Epithelial cell of prostate (primary cell): Measurements from ENCODE around the gene AP3S2.
A peak's percentile ranks its signal among the peaks of the same experiment; 100 is the strongest.
"Not testable (repeated sequence)": the region's sequence is repeated elsewhere in the genome, so short reads cannot be mapped to it uniquely, and the experiment has no call there.

Experiments used
- DNase-seq: peaks from one replicate; pipeline ENCODE4 v3.0.0-alpha.2; 2011; ENCODE audit warnings: low read depth, low spot score
- H3K27ac ChIP-seq: fragments of 450-650 bp; 2 replicates; pipeline ENCODE4 v1.5.1; 2017; ENCODE audit warnings: mild to moderate bottlenecking

AP3S2 gene

DNA sequence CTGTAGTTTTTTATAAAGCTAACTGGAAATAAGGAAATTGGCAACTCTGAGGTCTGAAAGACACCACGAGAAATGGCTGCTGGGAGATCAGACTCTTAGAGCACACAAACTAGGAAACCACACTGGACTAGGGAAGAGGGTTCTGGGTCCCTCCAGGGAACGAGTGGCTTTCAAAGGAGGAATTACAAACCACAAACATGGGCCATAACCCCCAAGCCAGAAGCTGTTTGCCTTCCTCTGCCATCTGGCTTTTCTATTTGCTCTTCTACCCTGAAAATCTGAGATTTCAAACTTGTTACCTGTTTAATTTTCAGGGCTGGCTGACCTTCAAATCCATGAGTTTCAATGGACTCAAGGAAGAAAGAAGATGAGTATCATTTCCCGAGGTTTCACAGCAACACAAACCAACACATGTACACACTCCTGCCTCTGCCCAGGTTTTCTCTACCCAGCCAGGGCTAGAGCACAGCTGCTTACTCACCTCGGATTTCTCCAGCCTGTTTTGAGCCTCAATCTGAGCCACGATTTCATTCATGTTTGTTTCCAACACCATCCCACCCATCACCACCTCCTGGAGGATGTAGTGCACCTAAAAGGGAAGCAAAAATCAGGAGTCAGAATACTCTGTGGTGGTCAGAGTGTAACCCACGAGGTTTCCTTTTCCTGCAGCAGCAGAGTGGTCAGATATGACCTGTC lies 56.5 kb downstream of the AP3S2 start:
- peak overlapping the region; percentile 83 for H3K27ac ChIP-seq
- DNase-seq: no peak

DNA sequence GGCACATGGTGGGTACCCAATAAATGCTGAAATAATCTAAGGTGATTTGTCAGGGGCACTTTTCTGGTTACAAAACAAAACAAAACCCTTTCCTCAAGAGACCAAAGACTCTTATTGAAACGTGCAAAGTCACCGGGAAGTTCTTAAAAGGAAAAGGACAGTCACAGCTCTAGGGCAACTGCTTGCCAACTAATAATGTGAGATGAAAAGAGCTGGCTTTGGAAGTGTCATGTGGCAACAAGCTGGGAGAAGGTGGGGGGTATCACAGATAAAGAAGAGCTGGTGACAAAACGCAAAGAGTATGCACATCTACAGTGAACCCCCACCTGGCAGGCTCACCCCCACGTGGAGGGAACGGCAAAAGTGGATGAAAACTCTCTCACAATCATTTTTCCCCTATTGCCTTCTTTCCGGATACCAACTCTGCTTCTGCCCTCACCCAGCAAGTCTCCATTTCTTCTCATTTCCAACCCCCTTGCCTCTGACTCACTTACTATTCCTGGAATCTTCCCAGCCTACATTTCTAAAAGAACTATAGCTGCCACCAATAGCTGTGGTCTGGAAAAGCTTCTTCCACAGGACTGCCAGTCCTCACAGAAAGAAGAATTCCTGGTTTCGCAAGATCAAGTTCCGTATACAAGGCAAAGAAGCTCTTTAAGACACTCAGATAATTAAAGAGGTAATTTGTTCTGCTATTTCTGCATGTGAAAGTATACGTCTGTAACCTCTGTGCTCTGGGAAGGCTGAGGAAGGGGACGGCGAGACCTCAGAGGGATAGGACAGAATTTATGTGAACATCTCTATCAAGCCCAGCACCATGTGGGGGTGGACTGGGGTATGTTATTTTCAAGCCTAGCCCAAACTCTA lies 57.3 kb downstream of the AP3S2 start:
- peak overlapping the region; percentile 83 for H3K27ac ChIP-seq
- DNase-seq: no peak

DNA sequence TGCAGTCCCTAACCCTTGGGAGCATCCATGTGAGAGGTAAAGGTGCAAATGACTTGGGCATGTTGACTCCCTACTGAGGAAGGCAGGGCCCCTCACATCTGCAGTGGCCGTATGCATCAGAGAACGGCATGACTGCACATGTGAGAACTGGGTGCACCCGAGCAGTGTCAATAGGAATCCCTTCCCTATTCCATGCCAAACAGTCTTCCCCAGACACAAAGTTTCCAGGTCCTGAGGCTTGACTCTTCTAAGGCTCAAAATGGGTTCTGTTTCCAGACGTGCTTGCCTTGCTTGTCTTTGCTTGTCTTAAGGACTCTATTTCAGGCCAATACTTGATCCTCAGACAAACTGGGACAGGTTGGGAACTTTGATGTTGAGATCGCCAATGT lies 58.6 kb downstream of the AP3S2 start:
- no peak for DNase-seq
- H3K27ac ChIP-seq: peak overlapping the region; percentile 83

- H3K27ac ChIP-seq: peak overlapping the region; percentile 83
- not testable (repeated sequence) for DNase-seq
Observed at GRCh38 chr15:89834465-89835175, 59.2 kb downstream of the AP3S2 start.

DNA sequence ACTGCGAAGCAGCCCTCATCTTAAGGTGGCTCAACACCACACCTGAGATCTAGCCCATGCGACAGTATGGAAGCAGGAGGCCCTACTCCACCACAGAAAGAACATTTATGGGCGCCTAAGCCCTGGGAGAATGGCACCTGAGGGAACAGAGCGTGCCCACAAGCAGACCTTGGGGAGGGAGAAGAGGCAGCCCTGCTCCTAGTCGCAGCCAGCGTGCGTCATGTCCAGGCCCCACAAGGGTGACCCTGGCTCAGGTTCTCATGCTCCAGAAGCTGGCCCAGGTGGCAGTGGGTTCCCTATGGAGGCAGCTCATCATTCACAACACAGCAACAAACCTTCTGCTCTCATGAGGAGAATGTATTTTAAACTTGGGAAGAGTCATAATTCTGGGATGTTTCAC lies 59.8 kb downstream of the AP3S2 start:
- DNase-seq: no peak
- no peak overlapping the region for H3K27ac ChIP-seq

GRCh38 chr15:89830639-89831038 lies 63.2 kb downstream of the AP3S2 start:
- DNase-seq: no peak

GRCh38 chr15:89829616-89830440 lies 64.0 kb downstream of the AP3S2 start:
- H3K27ac ChIP-seq: no peak overlapping the region
- DNase-seq: no peak

More at GRCh38 chr15:89830639-89831038, 63.2 kb downstream of the AP3S2 start:
- H3K27ac ChIP-seq: no peak overlapping the region

DNA sequence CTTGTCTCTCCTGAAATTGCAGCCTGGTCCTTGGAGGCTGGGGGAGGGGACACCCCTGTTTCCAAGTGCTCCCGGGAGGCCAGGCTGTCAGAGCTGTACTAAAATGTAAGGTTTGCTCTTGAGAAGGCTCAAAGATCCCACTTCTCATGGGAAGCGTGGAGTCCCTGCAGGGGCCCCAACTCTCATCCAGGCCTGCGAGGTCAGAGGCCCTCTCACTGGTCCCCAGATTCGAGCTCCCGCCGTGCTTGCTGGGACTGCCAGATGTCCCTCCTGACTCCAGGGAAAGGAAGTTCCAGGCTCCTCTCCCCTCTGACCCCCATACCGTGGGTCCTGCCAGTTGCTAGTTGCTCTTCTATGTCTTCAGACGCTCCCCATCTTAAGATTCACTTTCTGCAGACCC lies 64.6 kb downstream of the AP3S2 start:
- no peak overlapping the region for H3K27ac ChIP-seq

GRCh38 chr15:89828281-89829145 lies 65.3 kb downstream of the AP3S2 start:
- peak overlapping the region; percentile 19 for H3K27ac ChIP-seq

More for the DNA sequence above, 64.6 kb downstream of the AP3S2 start:
- no peak for DNase-seq

GRCh38 chr15:89827829-89828228 lies 66.0 kb downstream of the AP3S2 start:
- peak overlapping the region; percentile 19 for H3K27ac ChIP-seq
- DNase-seq: no peak

More at GRCh38 chr15:89828281-89829145, 65.3 kb downstream of the AP3S2 start:
- no peak for DNase-seq

DNA sequence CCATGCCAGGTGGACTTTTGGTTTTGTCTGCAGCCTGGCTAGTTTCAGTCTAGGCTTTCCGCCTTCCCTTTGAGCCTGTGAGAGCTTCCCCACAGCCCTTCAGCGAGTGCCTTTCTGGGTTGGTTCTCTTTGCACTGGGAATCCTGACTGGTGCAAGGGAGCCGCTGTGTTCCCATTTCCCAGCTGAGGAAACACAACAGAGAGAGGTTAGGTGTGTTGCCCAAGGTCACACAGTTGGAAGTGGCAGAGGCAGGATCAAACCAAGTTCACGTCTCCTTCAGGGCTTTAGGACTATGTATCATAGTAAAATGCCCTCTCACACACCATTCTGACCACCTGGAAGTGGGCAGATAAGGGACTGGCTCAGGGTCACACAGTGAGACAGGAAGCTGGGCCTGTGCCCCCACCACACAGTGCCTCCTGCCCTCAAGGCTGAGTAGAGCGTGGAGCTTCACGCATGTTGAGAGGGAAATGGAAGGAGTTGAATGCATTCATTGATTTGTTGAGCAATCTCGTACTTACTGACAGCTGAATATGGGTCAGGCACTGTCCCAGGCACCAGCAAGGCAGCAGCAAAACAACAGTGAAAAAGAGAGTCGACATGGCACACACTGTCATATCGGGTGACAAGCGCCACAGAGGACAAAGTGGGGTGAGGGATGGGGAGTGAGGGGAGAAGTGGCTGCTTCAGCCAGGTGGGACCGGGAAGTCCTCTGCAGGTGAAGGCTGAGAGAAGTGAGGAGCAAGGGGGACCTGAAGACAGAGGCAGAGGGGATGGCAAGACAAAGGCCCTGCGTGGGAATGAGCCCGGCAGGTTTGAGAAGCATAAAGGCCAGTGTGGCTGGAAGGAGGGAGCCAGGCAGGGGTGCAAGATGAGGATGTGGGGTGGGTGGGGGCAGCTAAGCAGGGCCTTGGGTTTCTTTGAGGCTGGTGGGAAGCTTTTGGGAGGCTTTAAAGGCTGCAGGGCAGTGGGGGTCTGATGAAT lies 66.8 kb downstream of the AP3S2 start:
- DNase-seq: no peak
- H3K27ac ChIP-seq: no peak overlapping the region

GRCh38 chr15:89825271-89825940 lies 68.4 kb downstream of the AP3S2 start:
- DNase-seq: no peak
- no peak overlapping the region for H3K27ac ChIP-seq

DNA sequence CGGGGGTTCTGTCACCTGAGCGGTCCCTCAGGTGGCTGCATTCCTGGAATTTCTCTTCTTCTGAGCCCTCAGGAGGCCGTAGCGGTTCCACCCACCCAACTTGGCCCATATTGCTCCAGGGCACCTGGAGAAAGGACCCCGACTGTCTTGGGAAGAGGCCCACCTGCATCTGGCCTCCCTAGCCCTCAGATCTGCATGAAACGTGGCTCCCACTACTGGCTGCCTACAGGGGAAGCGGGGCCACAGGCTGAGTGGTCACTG lies 69.3 kb downstream of the AP3S2 start:
- no peak for DNase-seq
- H3K27ac ChIP-seq: no peak overlapping the region

- H3K27ac ChIP-seq: peak overlapping the region; percentile 90
- no peak for DNase-seq
Observed at GRCh38 chr15:89823836-89824606, 69.8 kb downstream of the AP3S2 start.

DNA sequence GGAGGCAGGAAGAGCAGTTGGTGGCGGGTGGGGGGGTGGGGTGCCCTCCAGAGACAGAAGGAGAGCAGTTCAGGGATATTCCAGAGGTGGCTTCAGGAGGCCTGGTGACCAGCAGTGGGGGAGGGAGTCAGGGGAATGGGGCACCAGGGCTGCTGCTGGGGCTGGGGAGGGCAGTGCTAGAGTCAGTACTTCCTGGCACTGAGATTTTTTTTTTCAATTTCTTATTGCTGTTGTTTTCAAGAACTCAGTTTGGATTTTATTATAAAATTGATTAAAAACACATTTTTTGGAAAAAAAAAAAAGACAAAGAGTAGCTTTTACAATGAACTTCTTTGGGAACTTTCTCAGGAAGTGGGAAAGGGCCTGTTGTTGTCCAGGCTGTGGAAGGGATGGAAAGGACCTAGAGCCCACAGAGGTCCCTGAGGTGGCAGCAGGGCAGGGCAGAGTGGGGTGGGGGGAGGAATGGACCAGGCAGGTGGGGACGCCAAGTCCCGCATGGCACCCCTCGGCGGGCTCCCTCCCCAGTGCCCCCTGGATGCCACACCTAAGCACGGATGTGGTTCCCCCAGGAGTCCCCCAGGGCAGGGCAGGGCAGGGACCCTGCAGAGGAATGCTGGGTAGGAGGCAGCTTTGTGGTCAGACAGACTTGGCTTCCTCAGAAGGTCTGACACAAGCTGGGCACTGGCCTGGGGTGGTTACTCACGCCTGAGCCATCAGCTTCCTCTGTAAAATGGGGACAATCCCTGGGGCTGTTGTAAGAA lies 70.7 kb downstream of the AP3S2 start:
- H3K27ac ChIP-seq: peak overlapping the region; percentile 90
- no peak for DNase-seq

DNA sequence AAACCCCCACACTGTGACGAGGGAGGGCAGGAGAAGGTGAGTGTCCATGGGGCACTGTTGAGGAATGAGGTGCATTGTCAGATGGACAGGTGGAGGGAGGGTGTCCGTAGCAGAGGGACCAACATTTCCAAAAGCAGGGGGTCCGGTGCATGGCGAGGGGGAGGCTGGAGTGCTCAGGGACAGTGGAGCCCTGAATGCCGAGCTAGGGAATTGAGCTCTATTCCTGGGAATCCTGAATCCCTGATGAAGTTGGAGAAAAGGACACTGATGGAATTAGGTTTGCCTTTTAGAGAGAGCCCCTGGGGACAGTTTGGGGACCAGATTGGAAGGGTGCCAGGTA lies 71.2 kb downstream of the AP3S2 start:
- no peak for DNase-seq
- peak overlapping the region; percentile 90 for H3K27ac ChIP-seq
